Caco-2 (cell line): ENCODE results near the gene UBE2I. TPM values are rescaled to one million over a fixed set of nuclear protein-coding genes. Genes with fewer than 3 reads are reported as not detected.
"Not testable (repeated sequence)": the region's sequence is repeated elsewhere in the genome, so short reads cannot be mapped to it uniquely, and the experiment has no call there.

Experiments used
- BruUV-seq: library from RNA; stranded (reverse); fragments of 400-500 nt; replicated peaks from 2 replicates; lab custom pipeline; 2021; lab: Mats Ljungman, UMichigan
- CTCF ChIA-PET: fragments of 300-600 bp; sonication (Branson Sonifier 250); formaldehyde crosslinking; loops from one replicate; lab custom pipeline; 2022; ENCODE audit warnings: antibody characterized with exemption; lab: Charles Lee
- POLR2A ChIA-PET: fragments of 300-600 bp; sonication (Branson Sonifier 250); formaldehyde crosslinking; loops from one replicate; lab custom pipeline; 2022; ENCODE audit warnings: antibody characterized with exemption; lab: Charles Lee
- DNase-seq, 2 experiments: peaks; one replicate each; pipeline versions ENCODE4 v3.0.0 to v3.0.0-alpha.2; 2020 to 2022
- H3K27me3 ChIP-seq: replicated peaks from 2 replicates; pipeline ENCODE4 v1.6.0; 2011; ENCODE audit warnings: low read length; ENCODE audit not compliant: control insufficient read depth, insufficient read depth
- H3K36me3 ChIP-seq: 2 replicates; pipeline ENCODE4 v1.5.1; 2011; ENCODE audit warnings: low read length; ENCODE audit not compliant: control insufficient read depth, insufficient read depth
- H3K4me1 ChIP-seq: fragments of 250-450 bp; sonication (Bioruptor Pico); 2 replicates; pipeline ENCODE4 v1.5.1; 2020; ENCODE audit warnings: mild to moderate bottlenecking
- H3K4me3 ChIP-seq: 2 replicates; pipeline ENCODE4 v1.5.1; 2011; ENCODE audit warnings: low read depth, mild to moderate bottlenecking, control low read depth, low read length
- H3K9me3 ChIP-seq: fragments of 250-450 bp; sonication (Bioruptor Pico); 2 replicates; pipeline ENCODE4 v1.5.1; 2020; ENCODE audit warnings: mild to moderate bottlenecking, moderate library complexity
- H3K27ac Mint-ChIP-seq: one replicate; pipeline ENCODE4 v1.8.0; 2022; ENCODE audit warnings: mixed read lengths; ENCODE audit not compliant: unreplicated experiment
- H3K27me3 Mint-ChIP-seq: one replicate; pipeline ENCODE4 v1.8.0; 2022; ENCODE audit warnings: mixed read lengths; ENCODE audit not compliant: insufficient read depth, unreplicated experiment
- H3K36me3 Mint-ChIP-seq: one replicate; pipeline ENCODE4 v1.8.0; 2022; ENCODE audit warnings: mild to moderate bottlenecking, mixed read lengths; ENCODE audit not compliant: insufficient read depth, unreplicated experiment
- H3K4me1 Mint-ChIP-seq: one replicate; pipeline ENCODE4 v1.8.0; 2022; ENCODE audit warnings: low read depth, mixed read lengths; ENCODE audit not compliant: unreplicated experiment
- H3K4me3 Mint-ChIP-seq: one replicate; pipeline ENCODE4 v1.8.0; 2022; ENCODE audit warnings: mild to moderate bottlenecking, moderate library complexity, mixed read lengths; ENCODE audit not compliant: unreplicated experiment
- H3K9me3 Mint-ChIP-seq: one replicate; pipeline ENCODE4 v1.8.0; 2022; ENCODE audit warnings: mixed read lengths; ENCODE audit not compliant: unreplicated experiment
- CTCF ChIP-seq, 2 experiments: fragments of 200-600 bp in 1 of 2; IDR thresholded peaks; 1 replicate in 1 of 2; 2 replicates in 1 of 2; pipeline versions ENCODE4 v1.5.1 to v1.8.0; 2011 to 2022; ENCODE audit warnings: antibody characterized with exemption in 1 of 2, control low read depth in 1 of 2, inconsistent platforms in 1 of 2, low read depth in 1 of 2, low read length in 1 of 2, mild to moderate bottlenecking in 1 of 2, moderate library complexity in 1 of 2; ENCODE audit not compliant: insufficient read depth in 1 of 2, severe bottlenecking in 1 of 2, unreplicated experiment in 1 of 2
- intact Hi-C: fragments of 100-400 bp; cut with micrococcal nuclease; formaldehyde crosslinking; loops from one replicate; pipeline ENCODE4 v1.10.0; 2022; ENCODE audit not compliant: unreplicated experiment
- total RNA-seq: library from RNA; stranded (reverse); gene quantifications from 2 replicates; pipeline ENCODE4 v1.2.3, GENCODE V29; 2022

Gene UBE2I
- total RNA-seq, 1 experiment from 2014 or later = 178 TPM

- H3K27ac Mint-ChIP-seq = no peak overlapping the region
- BruUV-seq = no TSS peak
- DNase-seq = no peak
- intact Hi-C loops = no loop called here
- no peaks in the 10 kb centered on the region; the same call in 1 of the 2 replicates for H3K36me3 ChIP-seq
- POLR2A ChIA-PET = no interaction called here
- no peaks in the 10 kb centered on the region for H3K9me3 ChIP-seq
- H3K9me3 Mint-ChIP-seq = no peaks in the 10 kb centered on the region
- no peaks in the 10 kb centered on the region for H3K4me1 ChIP-seq
- no peaks in the 10 kb centered on the region for H3K27me3 ChIP-seq
- H3K27me3 Mint-ChIP-seq = no peaks in the 10 kb centered on the region
- no peak overlapping the region for H3K4me3 Mint-ChIP-seq
- H3K36me3 Mint-ChIP-seq = peaks cover 18% of the 10 kb centered on the region
- CTCF ChIA-PET = interaction anchor here (0.5 to 0.6 kb wide), 2 partner anchors 29 to 501 kb away, joined by 3 to 5 read pairs; no protein-coding TSS in a partner anchor
- TF ChIP-seq CTCF (IDR thresholded peaks at IDR 0.05; ENCODE audit: insufficient read depth in 1 of 2, low read depth in 1 of 2, low read length in 1 of 2, severe bottlenecking in 1 of 2, unreplicated experiment in 1 of 2) = no peak
- no peak overlapping the region for H3K4me3 ChIP-seq
- no peaks in the 10 kb centered on the region for H3K4me1 Mint-ChIP-seq
These were observed 17.6 kb downstream of the UBE2I start for GRCh38 chr16:1326946-1327618.

DNA sequence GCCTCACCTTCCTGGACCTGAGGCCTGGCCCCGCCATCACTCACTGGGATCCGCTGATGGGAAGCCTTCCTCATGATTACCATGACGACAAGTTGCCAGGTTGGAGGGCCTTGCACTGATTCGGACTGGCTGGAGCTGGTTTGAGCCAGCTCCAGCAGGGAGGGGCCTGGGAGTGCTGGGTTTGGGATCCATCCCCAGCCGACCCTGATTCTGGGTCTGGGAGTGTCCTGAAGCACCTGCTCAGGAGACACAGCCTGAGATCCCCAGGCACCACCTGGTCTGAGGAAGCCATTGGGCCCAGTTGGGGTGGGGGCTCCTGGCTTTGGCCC is 18.1 kb downstream of the UBE2I start:
- no peaks in the 10 kb centered on the region for H3K9me3 ChIP-seq
- Mint-ChIP-seq H3K27ac (no peak overlapping the region), H3K27me3 (no peaks in the 10 kb centered on the region), H3K4me3 (no peak overlapping the region), H3K4me1 (no peaks in the 10 kb centered on the region), H3K9me3 (no peaks in the 10 kb centered on the region), H3K36me3 (peaks cover 18% of the 10 kb centered on the region)
- POLR2A ChIA-PET = no interaction called here
- H3K4me1 ChIP-seq = no peaks in the 10 kb centered on the region
- CTCF ChIA-PET = interaction anchor here (0.5 to 0.6 kb wide), 2 partner anchors 30 to 500 kb away, joined by 3 to 5 read pairs; no protein-coding TSS in a partner anchor
- no peaks in the 10 kb centered on the region; the same call in 1 of the 2 replicates for H3K36me3 ChIP-seq
- no peak for DNase-seq
- no peak overlapping the region for H3K4me3 ChIP-seq
- BruUV-seq = no TSS peak
- H3K27me3 ChIP-seq = no peaks in the 10 kb centered on the region
- TF ChIP-seq CTCF (IDR thresholded peaks at IDR 0.05; ENCODE audit: insufficient read depth in 1 of 2, low read depth in 1 of 2, low read length in 1 of 2, severe bottlenecking in 1 of 2, unreplicated experiment in 1 of 2) = no peak
- intact Hi-C loops = no loop called here

GRCh38 chr16:1328136-1328535 is 18.7 kb downstream of the UBE2I start:
- H3K4me3 Mint-ChIP-seq, H3K9me3 ChIP-seq, H3K27me3 ChIP-seq, POLR2A ChIA-PET, BruUV-seq, DNase-seq, CTCF ChIA-PET, H3K27me3 Mint-ChIP-seq, H3K4me3 ChIP-seq, H3K9me3 Mint-ChIP-seq, H3K27ac Mint-ChIP-seq, H3K36me3 ChIP-seq, H3K4me1 Mint-ChIP-seq, H3K4me1 ChIP-seq, intact Hi-C loops: not testable (repeated sequence)
- H3K36me3 Mint-ChIP-seq = peaks cover 18% of the 10 kb centered on the region

GRCh38 chr16:1328961-1329360 is 19.5 kb downstream of the UBE2I start:
- POLR2A ChIA-PET, H3K36me3 Mint-ChIP-seq, H3K4me1 ChIP-seq, H3K9me3 Mint-ChIP-seq, H3K27me3 Mint-ChIP-seq, H3K4me1 Mint-ChIP-seq, H3K4me3 Mint-ChIP-seq, H3K27ac Mint-ChIP-seq, H3K9me3 ChIP-seq, H3K36me3 ChIP-seq, H3K27me3 ChIP-seq, H3K4me3 ChIP-seq, BruUV-seq, intact Hi-C loops, DNase-seq, CTCF ChIA-PET: not testable (repeated sequence)
